Tibial nerve (tissue), 4 donors: ENCODE data around the gene SLC52A3.

Source experiments
- EP300 ChIP-seq, 2 donors: sonication (generic); formaldehyde crosslinking; IDR thresholded peaks; one replicate each; pipeline ENCODE4 v1.6.1; 2017; ENCODE audit warnings: antibody characterized with exemption in 2 of 2, mild to moderate bottlenecking in 1 of 2
- POLR2A ChIP-seq, 2 donors: fragments of 450-650 bp; IDR thresholded peaks; one replicate each; pipeline ENCODE4 v1.6.1; 2017; ENCODE audit warnings: antibody characterized with exemption in 2 of 2, mild to moderate bottlenecking in 2 of 2, moderate library complexity in 2 of 2
- TF ChIP-seq, protein P1 (sequence below), 5 experiments: fragments of 200-600 bp in 3 of 5; fragments of 450-650 bp in 2 of 5; sonication (generic) in 3 of 5; IDR thresholded peaks; one replicate each; pipeline ENCODE4 v1.5.1; 2016 to 2019; ENCODE audit warnings: antibody characterized with exemption in 5 of 5, mild to moderate bottlenecking in 3 of 5, moderate library complexity in 2 of 5

DNA sequence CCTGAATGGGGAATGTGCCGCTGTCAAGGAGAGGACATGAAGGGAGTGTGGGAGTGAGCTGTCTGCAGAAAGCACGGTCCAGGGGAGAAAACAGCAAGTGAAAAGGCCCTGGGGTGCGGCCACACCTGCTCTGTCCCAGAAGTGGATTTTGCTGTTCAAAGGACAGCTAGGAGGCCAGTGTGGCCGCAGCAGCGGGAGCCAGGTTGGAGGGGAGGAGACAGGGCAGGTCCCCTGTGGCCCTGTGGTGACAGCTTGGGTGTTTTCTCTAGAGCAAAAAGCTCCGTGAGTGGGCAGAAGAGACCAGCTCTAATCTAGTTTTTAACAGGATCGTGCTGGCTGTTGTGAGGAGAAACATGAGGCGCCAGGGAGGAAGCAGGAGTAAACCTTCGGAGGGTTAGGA, 4.5 kb upstream of the SLC52A3 start:
- TF ChIP-seq, protein P1, sequence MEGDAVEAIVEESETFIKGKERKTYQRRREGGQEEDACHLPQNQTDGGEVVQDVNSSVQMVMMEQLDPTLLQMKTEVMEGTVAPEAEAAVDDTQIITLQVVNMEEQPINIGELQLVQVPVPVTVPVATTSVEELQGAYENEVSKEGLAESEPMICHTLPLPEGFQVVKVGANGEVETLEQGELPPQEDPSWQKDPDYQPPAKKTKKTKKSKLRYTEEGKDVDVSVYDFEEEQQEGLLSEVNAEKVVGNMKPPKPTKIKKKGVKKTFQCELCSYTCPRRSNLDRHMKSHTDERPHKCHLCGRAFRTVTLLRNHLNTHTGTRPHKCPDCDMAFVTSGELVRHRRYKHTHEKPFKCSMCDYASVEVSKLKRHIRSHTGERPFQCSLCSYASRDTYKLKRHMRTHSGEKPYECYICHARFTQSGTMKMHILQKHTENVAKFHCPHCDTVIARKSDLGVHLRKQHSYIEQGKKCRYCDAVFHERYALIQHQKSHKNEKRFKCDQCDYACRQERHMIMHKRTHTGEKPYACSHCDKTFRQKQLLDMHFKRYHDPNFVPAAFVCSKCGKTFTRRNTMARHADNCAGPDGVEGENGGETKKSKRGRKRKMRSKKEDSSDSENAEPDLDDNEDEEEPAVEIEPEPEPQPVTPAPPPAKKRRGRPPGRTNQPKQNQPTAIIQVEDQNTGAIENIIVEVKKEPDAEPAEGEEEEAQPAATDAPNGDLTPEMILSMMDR (IDR thresholded peaks at IDR 0.05): no peak
- no peak for TF ChIP-seq POLR2A (IDR thresholded peaks at IDR 0.05)
- TF ChIP-seq EP300 (IDR thresholded peaks at IDR 0.05): no peak
